Islet precursor cell (in vitro differentiated cells): ENCODE results near the gene BHLHE41.

Experiments used
- DNase-seq: peaks from one replicate; pipeline ENCODE4 v3.0.0-alpha.2; 2018

BHLHE41 gene

DNA sequence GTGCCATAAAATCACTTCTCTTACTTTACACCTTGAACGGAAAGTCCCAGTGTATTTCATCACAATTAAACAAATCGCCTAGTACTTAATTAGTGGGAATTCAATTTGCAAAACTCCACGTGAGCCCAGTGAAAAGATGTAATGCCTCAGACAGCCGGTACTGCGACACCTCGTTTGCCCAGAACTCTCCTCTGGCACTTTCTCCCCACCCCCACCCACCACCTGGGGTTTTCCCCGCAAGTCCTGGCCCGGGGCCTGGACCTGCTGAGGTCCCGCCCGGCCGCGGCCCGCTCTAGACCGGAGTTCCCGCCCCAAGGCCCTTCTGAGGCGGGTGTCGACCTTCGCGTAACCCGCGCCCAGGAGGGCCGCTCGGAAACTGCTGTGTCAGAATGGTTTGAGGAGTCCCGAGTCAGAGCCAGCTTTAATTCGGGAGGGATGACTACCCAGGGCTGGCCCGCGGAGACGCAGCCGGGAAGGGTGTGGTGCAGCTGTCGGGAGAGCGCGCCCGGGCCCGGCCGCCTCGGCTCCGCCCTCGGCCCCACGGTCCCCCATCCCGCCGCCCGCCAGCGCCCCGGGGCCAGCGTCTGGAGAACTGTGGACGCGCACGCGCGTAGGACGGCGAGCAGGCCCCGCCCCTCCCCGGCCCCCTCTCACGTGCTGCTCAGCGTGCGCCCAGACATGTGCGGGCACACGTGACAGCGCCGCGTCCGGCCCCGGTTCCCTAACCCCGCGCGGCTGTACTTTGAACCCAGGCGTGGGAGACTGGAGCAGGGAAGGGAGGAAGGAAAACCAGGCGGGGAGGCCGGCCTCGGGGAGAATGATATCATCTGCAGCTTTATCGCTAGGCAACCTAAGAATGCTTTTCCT, 10.8 kb downstream of the BHLHE41 start:
- peak; percentile 97 for DNase-seq

DNA sequence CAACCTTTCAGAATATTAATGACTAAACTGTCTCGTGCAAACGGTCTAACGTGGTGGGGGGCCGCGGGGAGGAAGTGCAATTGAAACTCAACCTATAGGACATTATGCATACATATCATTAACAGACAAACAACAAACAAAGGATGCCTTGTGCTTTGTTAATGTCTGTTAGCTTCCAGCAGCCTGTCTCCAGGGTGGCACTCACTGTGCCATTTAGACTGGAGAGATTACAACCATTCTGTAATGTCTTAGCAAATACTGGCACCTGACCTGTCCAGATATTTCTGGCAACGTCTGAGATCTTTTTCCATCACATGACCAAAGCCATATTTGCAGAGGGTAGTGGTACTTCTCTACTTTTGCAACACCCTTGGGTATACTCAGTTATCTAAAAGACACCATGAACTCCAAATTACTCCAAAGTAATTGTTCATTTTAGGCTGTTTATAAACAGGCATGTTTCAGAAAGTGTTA, 11.6 kb downstream of the BHLHE41 start:
- DNase-seq = peak; percentile 64

DNA sequence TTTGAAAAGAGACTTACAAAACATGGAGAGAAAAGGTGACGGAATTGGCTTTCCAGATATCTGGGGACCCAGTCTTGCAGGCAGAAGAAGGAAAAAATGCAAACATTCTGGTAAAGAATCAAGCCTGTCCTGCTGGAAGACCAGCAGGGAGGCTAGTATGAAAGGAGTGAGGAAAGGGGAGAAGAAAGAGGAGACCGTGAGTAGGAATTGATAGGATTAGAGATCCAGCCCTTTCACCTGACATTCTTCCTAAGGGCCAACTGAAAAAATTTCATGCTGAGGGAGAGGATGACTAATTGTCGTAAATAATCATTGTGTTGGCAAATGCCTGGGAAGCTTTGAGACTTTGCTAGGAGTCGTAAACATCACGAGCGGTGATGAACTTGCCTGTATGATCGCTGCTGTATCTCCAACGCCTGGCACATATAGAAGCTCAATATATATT, 12.1 kb downstream of the BHLHE41 start:
- DNase-seq = peak; percentile 63

DNA sequence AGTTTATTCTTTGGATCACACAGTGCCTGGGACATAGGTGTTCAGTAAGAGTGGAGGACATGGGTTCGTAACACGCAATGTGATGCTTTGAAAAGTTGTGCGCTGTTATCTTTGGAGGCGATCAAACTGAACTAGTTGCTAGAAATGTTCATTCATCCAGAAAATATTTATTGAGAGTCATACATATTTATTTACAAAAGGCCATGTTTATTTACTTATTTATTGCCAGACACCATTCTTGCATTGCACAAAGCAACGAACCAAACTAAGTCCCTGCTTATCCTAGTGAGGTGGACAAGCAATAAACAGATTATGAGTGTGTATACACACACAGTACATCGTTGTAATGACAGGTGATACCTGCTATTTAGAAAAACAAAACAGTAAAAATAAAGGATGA, 12.6 kb downstream of the BHLHE41 start:
- DNase-seq = no peak

DNA sequence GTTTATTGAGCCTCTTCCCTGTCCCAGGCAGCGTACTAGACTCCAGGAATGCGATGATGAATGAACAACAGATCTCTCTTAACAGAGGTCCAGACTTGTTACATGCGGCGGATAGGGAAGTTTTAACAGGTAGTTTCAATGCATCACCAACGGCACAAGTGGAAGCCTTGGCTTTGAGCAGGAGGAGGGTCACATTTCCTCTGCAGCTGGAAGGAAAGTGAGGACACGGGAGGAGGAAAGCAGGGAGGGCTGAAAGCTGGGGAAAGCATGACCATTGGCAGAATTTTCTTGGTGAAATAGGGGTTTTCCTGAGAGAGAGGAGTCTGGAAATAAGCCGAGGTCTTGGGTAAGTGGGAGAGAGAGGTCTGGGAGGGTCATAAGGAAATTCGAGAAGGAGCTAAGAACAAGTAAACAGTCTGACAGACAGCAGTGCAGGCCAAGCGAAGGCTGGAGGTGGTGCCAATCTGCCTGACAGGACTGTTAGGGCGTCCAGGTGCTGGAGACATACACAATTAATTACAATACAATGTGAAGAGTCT, 15.4 kb downstream of the BHLHE41 start:
- DNase-seq = no peak

DNA sequence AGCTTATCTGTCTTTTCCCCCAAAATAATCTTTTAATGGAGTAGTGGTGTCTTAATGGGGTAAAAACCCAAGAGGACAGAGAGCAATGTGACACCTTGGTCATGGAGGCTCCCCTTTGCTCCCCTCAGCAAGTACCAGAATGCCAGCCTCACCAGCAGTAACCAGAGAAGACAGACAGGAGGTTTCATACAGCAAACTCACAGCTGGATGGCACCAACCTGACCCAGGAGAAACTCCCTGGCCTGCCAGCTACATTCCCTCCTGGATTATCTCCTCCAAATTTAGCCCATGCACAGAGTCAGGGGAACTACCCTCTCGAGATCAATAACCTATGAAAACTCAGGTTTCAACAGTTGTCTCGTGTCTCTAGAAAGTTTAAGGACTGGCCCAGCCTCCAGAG, 15.9 kb downstream of the BHLHE41 start:
- no peak for DNase-seq

DNA sequence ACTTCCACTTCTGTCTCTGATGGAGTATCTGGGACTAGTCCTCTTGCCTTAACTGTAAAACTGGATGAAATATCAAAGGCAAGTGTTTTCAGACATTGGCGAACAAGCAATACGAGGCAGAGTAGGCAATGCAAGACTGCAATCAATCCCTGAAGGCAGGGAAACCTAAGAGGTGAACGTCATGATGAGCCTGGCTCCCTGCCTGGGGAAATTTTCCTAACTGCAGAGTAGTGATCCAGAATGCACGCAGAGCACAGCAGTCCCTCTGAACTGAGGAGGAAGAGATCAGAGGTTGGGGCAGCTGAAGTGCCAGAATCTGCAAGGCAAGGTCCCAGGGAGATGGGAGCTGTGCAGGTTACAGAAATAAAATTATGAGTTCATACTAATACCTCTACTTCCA, 18.5 kb downstream of the BHLHE41 start:
- DNase-seq = no peak

DNA sequence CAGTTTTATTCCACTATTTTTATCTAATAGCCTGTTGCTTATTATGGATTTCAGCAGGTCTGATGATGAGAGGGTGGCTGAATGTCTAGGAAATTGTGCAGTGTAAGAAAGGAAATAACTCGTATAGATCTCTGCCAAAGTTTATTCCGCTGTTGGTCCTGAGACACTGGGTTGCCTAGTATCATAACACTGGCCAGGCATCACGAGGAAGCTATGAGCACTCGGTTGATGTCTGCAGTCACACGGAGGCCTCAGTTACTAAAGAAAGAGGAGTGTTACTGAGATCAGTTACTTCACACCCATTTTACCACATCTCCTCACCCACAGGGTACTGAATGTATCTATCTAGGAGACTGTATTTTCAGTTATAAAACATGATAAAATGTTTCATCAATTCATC, 21.9 kb downstream of the BHLHE41 start:
- no peak for DNase-seq

DNA sequence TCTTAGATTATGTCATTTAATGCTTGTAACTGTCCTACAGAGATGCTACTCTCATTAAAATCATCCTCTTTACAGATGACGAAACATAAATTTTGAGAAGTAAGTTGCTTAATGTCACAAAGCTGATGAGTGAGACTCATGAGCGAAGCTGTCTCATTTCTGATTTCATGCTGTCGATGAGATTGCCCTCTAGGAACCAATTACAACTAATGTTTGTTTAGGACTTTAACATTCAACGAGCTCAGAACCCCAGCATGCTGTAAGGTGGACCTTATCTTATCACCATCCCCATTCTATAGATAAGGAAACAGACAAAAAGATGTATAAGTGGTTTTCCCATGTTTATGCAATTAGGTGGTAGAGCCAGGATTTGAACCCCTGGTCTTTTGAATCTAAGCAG, 23.1 kb downstream of the BHLHE41 start:
- no peak for DNase-seq

DNA sequence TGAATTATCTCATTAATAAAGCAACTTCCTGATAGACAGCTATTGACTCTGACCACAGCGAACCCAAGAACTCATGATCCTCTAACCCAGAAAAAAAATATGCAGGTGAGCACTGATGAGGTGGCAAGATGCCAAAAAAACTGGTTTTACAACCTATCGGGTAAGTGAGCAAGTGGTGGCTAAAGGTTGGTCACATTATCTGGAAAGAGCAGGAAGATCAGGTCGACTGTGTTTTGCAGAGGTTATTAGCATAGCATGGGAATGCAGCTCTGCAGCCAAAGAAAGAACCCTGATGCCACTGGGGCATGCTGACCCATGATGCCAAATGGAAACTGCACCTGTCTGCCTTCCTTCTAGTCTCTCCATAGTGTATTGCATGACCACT, 23.5 kb downstream of the BHLHE41 start:
- peak; percentile 77 for DNase-seq

DNA sequence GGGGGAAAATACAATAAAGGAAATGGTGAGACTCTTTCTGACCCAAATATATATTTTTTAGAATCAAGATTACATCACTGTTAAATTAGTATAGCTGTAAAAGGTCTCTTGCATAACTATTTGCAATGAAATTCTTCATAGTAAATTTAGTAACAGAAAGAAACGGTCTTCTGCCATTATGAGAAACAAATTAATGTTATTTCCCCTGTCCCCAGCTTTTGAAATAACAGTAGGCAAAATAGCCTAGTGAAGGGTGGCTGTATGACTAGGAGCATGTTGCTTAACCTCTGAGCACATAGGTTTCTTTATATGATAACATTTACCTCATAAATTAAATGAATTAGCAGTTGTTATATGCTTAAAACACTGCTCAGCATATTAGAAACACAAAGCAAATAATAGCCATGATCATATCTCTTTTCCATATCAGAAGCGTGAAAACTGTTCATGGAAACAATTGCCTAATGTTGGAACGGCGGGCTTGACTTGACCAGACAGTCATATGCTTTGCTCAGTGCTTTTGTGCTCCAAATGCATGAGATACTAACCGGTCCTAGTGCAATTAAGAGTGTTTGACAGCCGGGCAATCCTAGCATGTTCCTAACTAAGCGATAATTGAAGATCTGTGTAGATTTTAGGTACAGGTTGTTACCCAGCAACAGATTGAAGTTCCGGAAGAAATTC, 24.0 kb downstream of the BHLHE41 start:
- no peak for DNase-seq

DNA sequence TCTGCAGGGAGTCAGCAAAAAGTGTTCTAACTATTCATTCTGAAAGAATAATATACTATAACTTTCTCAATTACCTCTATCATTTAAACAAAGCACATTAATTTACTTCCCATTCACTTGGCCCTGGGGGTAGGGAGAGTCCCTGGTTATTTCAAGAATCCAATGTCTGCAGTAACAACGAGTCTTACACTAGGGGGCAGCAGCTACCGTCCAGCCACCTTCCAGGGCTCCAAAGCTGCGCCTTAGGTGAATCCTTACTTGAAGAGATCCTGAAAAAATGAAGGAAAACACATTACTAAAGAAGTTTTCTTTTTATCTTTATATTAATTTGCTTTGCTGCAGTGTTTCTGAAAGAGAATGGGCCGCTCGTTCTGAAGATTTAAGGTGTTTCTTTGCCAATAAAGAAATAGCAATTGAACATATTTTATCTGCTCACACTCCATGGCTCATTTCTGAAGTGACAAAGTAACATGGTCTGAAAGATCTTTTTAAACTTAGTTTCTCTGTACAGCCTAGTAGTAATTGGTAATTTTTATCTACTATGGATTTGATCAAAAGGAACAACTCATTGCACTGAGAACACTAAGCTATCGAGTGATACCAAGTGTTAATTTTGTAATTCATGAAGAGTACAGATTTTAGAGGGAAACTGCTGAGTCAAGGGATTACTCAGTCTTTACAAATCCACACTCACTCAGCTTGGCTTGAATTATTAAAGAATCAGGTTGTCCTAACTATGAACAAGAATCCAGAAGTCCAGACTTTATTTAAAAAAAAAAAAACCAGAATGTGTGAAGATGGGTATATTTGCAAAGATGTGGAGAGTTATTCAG, 27.6 kb downstream of the BHLHE41 start:
- DNase-seq = peak; percentile 86

DNA sequence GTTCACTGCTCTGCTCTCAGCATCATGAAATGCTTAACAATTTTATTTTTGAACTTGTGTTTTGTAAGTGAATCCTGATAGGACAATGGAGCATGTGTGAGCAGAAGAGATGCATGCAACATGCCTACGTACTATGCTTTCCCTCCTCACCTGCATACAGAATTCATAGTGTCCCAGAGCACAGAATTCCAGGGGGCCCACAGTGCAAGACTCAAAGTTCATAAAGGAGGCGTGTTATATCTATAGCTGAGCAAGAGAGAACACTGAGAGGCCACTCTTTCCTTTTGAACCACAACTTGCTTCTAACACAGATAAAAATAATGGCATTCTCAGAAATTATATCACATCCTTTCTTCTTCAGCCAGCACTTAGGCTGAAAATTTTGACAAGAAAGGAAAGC, 28.8 kb downstream of the BHLHE41 start:
- DNase-seq = peak; percentile 39

DNA sequence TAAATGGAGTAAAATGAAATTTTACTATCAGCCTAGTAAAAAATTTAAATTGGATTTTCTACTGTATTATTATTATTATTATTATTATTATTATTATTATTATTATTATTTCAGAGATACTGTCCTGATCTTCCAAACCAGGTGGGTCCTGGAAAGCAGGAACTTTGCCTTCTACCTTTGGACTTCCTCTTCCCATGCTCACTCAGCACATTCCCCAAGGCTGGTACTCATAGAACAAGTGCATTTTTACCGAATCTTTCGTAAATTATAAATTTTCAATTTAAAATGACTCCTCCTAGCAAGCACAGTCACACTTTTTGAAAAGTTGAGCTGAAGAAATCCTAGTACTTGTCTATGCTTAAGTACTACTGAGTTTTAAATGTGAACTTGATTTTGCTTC, 29.7 kb downstream of the BHLHE41 start:
- no peak for DNase-seq

DNA sequence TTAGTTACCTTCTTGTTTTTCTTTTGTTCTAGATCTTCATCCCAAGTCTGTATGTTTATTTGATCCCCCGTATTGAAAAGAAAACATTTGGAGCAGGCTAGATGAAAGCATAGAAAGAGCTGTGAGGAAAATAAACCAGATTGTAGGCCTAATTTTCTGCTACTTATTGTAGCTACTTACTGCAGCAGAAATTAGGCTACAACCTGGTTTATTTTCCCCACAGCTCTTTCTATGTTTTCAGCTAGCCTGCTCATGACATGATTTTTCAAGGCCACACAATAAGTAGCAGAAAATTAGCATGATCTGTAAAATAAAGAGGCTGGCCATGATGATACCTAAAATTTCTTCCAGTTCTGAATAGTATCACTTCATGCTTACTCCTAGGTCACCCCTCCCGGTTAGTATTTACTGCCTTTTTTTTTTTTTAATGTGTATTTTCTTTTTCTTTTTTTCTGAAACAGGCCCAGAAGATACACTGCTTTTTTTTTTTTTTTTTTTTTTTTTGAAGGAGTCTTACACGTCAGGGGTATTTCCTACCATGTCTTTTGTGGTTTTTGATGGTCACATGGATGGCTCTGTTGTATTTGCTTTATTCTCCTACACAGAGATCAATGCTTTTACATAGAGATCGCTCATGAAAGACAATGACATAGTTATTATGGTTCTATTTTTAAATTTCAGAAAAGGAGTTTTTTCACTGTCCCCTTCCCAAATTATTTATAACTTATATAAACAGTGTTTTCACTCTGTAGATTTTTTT, 32.3 kb downstream of the BHLHE41 start:
- no peak for DNase-seq

DNA sequence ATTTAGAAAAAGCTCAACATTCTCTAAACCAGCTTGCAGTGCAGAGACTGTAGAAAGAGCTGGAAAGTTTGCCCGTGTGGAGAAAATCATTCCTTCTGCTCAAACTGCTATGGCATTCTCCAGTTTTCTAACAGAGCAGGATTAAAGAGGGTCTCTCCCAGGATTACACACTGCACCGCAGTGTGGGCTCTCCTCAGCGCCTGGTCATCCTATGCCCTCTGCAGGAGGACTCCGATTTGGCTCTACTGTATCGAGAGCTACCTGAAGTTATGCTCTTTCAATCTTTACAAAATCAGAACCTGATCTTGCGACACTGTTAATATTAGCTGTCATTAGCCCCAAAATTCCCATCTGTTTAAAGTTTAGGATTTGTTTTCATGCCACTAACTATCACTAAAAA, 33.0 kb downstream of the BHLHE41 start:
- DNase-seq = no peak

DNA sequence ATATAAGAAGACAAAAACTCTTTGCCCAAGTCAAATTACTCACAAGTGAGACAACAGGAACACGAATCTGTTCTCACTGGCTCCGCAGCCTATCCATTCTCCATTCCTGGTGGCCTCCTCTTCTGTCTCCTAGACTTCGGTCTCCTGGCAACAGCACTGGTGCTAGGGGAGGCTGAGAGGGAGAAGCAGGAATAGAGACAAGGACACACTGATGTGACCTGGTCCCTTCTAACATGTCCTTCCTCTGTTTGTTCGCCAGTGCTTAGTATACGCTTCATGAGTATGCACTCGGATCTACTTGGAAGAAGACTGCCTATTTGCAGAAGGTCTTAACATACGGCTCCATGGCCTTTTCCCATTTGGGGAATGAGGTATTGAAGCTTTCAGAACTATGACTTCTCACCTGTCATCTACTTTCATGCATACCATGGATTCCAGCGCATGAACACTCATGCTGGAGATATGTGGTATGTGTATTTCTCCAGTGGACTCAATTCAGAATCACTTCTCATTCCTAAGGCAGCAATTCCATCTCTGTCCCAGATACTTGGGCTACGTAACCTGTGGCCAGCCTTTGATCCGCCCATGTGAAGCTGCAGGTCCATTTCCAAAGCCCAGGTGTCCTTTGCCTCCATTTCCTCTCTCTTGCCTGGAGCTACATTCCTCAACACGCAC, 33.9 kb downstream of the BHLHE41 start:
- DNase-seq = peak; percentile 95

DNA sequence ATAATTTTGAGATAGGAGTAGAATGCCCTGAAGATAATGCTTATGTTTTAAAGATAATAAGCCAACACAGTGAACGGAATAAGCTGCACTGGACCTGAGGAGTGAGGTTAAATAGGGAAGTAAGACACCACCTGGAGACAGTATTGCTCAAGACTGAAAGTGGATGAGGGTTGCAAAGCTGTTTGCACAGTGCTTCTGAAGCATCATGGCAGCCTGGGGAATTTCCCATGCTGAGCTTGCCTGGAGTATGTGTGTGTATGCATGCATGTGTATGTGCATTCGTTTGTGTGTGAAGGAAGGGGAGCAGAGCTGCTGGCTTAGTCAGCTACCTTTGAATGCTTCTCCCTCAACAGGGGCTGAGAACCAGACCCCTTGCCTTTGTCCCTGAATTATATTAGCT, 35.8 kb downstream of the BHLHE41 start:
- DNase-seq = no peak

DNA sequence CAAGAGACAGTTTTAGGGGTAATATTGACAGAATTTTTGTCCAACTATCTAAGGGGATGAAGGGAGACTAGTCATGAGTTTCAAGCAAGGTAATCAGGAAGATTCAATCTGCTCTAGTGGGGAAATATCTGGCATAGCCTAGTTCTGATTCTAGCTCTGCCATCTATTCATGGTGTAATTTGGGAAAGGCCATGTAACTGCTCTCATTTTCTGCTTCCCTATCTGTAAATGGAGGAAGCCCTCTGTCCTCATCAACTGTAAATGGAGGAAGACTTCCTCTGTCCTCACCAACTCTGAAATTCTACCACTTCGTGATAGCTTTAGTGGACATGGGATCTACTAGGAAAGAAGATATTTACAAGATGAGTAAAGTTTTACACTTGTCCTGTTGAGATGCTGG, 37.9 kb downstream of the BHLHE41 start:
- DNase-seq = no peak

DNA sequence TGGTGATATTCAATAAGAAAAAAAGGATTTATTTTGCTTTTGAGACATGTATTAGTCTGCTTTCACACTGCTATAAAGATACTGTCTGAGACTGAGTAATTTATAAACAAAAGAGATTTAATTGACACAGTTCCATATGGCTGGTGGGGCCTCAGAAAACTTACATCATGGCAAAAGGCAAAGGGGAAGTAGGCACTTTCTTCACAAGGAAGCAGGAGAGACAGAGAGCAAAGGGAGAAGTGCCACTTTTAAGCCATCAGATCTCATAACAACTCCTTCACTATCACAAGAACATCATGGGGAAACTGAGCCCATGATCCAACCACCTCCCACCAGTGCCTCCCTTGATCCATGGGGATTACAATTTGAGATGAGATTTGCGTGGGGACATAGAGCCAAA, 43.9 kb downstream of the BHLHE41 start:
- DNase-seq = no peak

DNA sequence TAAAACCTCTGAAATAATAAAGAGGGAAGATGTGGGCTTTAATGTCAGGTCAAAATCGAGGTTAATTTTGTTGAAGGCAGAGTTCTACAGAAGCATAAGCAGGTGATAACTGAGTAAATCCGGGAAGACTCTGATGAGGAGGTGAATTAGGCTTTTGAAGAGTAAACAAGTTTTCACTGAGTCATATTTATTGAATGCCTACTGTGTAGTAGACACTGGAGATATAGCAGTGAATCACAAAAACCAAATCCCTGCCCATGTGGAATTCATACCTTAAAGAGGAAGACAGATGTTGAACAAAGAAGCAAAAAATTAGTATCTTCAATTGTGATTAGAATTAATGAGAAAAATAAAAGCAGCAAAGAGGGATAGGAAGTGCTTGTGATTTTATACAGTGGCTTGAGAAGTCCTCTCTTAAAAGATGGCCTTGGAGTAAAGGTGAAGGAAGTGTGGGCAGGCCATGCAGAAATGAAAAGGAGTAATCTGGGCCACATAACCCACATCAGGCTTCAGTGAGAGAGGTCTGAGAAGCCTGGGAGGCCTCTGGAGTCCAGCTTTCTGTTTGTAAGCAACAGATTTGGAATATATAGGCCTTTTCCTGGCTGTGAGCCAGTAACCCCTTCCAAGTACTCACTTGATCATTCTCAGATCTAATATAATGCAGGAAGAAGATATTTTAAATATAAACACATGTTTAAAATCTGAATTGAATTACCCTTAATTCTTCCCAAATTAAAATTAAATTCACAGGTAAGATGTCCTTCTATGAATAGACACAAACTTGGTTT, 46.7 kb downstream of the BHLHE41 start:
- no peak for DNase-seq
